ENCODE results near the gene LRTM2.

DNA sequence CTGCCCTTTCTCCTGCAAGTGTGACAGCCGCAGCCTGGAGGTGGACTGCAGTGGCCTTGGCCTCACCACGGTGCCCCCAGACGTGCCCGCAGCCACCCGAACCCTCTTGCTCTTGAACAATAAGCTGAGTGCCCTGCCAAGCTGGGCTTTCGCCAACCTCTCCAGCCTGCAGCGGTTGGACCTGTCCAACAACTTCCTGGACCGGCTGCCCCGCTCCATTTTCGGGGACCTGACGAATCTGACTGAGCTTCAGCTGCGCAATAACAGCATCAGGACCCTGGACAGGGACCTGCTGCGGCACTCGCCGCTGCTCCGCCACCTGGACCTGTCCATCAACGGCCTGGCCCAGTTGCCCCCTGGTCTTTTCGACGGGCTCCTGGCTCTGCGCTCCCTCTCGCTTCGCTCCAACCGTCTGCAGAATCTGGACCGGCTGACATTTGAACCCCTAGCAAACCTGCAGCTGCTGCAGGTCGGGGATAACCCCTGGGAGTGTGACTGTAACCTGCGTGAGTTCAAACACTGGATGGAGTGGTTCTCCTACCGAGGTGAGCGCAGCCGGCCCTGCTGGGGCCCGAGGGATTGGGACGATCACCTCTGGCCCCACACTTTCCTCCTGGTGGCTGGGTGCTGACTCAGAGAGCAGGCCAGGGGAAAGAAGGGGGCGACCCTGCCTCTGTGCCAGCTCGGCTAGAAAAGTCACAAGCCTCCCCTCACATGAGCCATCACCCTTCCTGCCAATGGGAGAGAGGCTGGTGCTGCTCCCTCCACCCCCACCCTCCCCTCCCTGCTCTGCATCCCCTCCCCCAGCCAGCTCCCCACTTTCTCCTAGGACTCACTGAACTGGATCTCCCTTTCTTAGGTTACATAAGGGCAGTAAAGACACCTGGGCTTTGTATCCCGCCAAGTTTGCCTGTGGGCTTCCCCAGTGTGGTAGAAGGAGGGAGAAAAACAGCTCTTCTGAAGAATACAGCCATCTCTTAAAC, 10.9 kb downstream of the LRTM2 start:
- TF ChIP-seq, protein P1, sequence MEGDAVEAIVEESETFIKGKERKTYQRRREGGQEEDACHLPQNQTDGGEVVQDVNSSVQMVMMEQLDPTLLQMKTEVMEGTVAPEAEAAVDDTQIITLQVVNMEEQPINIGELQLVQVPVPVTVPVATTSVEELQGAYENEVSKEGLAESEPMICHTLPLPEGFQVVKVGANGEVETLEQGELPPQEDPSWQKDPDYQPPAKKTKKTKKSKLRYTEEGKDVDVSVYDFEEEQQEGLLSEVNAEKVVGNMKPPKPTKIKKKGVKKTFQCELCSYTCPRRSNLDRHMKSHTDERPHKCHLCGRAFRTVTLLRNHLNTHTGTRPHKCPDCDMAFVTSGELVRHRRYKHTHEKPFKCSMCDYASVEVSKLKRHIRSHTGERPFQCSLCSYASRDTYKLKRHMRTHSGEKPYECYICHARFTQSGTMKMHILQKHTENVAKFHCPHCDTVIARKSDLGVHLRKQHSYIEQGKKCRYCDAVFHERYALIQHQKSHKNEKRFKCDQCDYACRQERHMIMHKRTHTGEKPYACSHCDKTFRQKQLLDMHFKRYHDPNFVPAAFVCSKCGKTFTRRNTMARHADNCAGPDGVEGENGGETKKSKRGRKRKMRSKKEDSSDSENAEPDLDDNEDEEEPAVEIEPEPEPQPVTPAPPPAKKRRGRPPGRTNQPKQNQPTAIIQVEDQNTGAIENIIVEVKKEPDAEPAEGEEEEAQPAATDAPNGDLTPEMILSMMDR (IDR thresholded peaks at IDR 0.05) = no peak
- no peak for TF ChIP-seq POLR2A (IDR thresholded peaks at IDR 0.05)
